ENCODE results near the gene UVSSA. TPM values are rescaled to one million over a fixed set of nuclear protein-coding genes. Genes with fewer than 3 reads are reported as not detected.

Gene UVSSA
- polyA plus RNA-seq, 1 donor from 2014 or later: 13.3 TPM

GRCh38 chr4:1349359-1350168 is 2.6 kb downstream of the UVSSA start:
- Histone ChIP-seq H3K4me3 (ENCODE audit: low read length) (peak overlapping the region; percentile 31), H3K27me3 (ENCODE audit: insufficient read depth, low read depth, low read length) (no peaks in the 10 kb centered on the region), H3K36me3 (ENCODE audit: insufficient read depth, low read length) (no peaks in the 10 kb centered on the region), H3K79me2 (replicated peaks; ENCODE audit: insufficient read depth, low read length) (no peaks in the 10 kb centered on the region), H3K27ac (ENCODE audit: low read length) (no peak overlapping the region), H4K20me1 (ENCODE audit: insufficient read depth) (no peaks in the 10 kb centered on the region), H3K9me2 (ENCODE audit: insufficient read depth, low read length) (no peaks in the 10 kb centered on the region), H2AFZ (ENCODE audit: low read depth, low read length) (no peak overlapping the region), H3K4me2 (ENCODE audit: low read length) (no peak overlapping the region), H3K9me3 (ENCODE audit: low read length) (no peaks in the 10 kb centered on the region), H3K9ac (ENCODE audit: low read length) (no peak overlapping the region), H3F3A (ENCODE audit: insufficient read depth, low read length, poor library complexity, severe bottlenecking) (no peaks in the 10 kb centered on the region)
- TF ChIP-seq EZH2 (IDR thresholded peaks at IDR 0.05; ENCODE audit: borderline replicate concordance, insufficient read depth, low read length, poor library complexity, severe bottlenecking) (no peak), MXI1 (conservative IDR thresholded peaks at IDR 0.05; ENCODE audit: poor library complexity, severe bottlenecking) (no peak), SMC3 (conservative IDR thresholded peaks at IDR 0.05; ENCODE audit: poor library complexity) (no peak), RAD21 (conservative IDR thresholded peaks at IDR 0.05) (no peak), POLR2AphosphoS5 (IDR thresholded peaks at IDR 0.05) (no peak), CTCF (IDR thresholded peaks at IDR 0.05; ENCODE audit: poor library complexity, severe bottlenecking) (no peak), TAF1 (IDR thresholded peaks at IDR 0.05; ENCODE audit: low read depth) (no peak), EP300 (conservative IDR thresholded peaks at IDR 0.05; ENCODE audit: poor library complexity, severe bottlenecking) (no peak), REST (IDR thresholded peaks at IDR 0.05; ENCODE audit: borderline replicate concordance) (no peak)

GRCh38 chr4:1350169-1350520 is 3.1 kb downstream of the UVSSA start:
- no peak overlapping the region for H3K9ac ChIP-seq (ENCODE audit: low read length)
- H3K9me3 ChIP-seq (ENCODE audit: low read length): no peaks in the 10 kb centered on the region
- no peak overlapping the region for H3K27ac ChIP-seq (ENCODE audit: low read length)
- no peaks in the 10 kb centered on the region for H3K36me3 ChIP-seq (ENCODE audit: insufficient read depth, low read length)
- no peak overlapping the region for H2AFZ ChIP-seq (ENCODE audit: low read depth, low read length)
- no peaks in the 10 kb centered on the region for H3K27me3 ChIP-seq (ENCODE audit: insufficient read depth, low read depth, low read length)
- no peaks in the 10 kb centered on the region for H3K9me2 ChIP-seq (ENCODE audit: insufficient read depth, low read length)
- H3F3A ChIP-seq (ENCODE audit: insufficient read depth, low read length, poor library complexity, severe bottlenecking): no peaks in the 10 kb centered on the region
- TF ChIP-seq TAF1 (IDR thresholded peaks at IDR 0.05; ENCODE audit: low read depth) (no peak), EZH2 (IDR thresholded peaks at IDR 0.05; ENCODE audit: borderline replicate concordance, insufficient read depth, low read length, poor library complexity, severe bottlenecking) (no peak), SMC3 (conservative IDR thresholded peaks at IDR 0.05; ENCODE audit: poor library complexity) (no peak), MXI1 (conservative IDR thresholded peaks at IDR 0.05; ENCODE audit: poor library complexity, severe bottlenecking) (no peak), EP300 (conservative IDR thresholded peaks at IDR 0.05; ENCODE audit: poor library complexity, severe bottlenecking) (no peak), CTCF (IDR thresholded peaks at IDR 0.05; ENCODE audit: poor library complexity, severe bottlenecking) (no peak), REST (IDR thresholded peaks at IDR 0.05; ENCODE audit: borderline replicate concordance) (no peak), POLR2AphosphoS5 (IDR thresholded peaks at IDR 0.05) (no peak), RAD21 (conservative IDR thresholded peaks at IDR 0.05) (no peak)
- H3K4me2 ChIP-seq (ENCODE audit: low read length): no peak overlapping the region
- peak overlapping the region; percentile 31 for H3K4me3 ChIP-seq (ENCODE audit: low read length)
- no peaks in the 10 kb centered on the region for H3K79me2 ChIP-seq (replicated peaks; ENCODE audit: insufficient read depth, low read length)
- H4K20me1 ChIP-seq (ENCODE audit: insufficient read depth): no peaks in the 10 kb centered on the region

All from neural cell (in vitro differentiated cells).